GM18508 (cell line): Measurements from ENCODE around the gene CDYL2.
A peak's percentile ranks its signal among the peaks of the same experiment; 100 is the strongest.

ENCODE experiments used
- ATAC-seq: cut with Tn5 transposase; IDR thresholded peaks from one replicate; pipeline ENCODE4 v1.9.1; 2021; ENCODE audit warnings: moderate number of reproducible peaks; ENCODE audit not compliant: insufficient read depth, unreplicated experiment

Gene CDYL2

DNA sequence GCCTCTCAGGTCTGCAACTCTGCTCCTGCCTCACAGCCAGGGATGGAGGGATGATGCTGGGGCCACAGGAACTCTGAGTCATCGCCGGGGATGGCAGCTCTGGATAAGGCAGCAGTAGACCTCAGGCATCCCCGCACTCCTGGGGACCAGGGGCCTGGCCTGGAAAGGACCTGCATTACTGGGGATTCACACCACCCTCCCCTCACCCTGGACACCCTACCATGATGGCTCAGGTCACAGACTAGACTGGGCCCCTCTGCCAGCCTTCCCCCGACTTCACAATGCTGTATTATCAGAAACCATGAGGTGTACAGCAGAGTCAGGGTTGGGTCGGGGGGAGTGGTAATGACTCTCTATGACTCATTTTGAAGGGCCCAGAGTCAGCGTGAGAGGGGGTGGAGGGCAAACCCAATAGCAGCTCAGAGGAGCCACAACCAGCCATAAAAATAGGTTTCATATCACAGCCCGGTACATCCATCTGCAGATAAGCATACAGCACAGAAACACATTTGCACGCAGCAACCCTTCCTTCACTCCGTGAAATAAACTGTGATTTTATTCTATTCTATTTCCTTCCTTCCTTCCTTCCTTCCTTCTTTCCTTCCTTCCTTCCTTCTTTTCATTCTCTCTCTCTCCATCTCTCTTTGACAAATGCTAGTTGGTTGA lies 234.8 kb downstream of the CDYL2 start:
- ATAC-seq: peak; percentile 53

GRCh38 chr16:80564394-80564793 lies 240.0 kb downstream of the CDYL2 start:
- ATAC-seq: no peak

DNA sequence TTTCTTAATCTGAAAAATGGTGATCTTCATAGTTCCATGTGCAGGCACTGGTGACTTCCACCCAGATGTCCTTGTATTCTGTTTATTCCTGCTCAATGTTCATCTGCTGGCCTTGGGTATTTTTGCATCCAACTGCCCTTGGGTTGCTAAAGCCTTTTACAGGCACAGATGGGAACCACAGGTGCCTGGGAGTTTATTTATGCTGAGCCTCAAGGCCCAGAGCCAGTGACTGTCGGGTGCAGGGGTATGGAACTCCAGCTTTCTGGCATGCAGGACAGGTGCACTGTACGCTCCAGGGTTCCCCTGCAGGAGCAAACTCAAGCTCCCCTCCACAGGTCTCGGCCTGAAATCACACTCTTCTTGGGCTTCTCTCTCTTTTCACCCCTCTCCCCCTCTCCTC lies 241.3 kb downstream of the CDYL2 start:
- no peak for ATAC-seq

GRCh38 chr16:80559369-80559768 lies 245.0 kb downstream of the CDYL2 start:
- ATAC-seq: no peak

DNA sequence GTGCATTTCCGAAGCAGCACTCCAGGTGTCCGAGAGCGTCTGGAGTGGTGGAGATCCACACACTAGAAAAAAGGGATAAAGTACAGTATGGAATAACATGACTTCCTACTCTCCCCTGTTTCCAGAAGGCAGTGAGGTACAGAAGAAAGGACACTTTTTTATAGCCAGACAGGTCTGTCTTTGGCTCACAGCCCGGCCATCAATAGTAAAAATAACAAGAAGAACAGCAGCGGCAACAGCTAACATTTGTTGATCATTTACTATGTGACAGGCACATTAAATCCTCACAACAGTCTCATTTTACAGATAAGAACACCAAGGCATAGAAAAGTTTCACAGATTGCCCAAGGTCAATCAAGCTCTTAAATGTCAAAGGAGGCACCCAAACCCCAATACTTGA lies 247.4 kb downstream of the CDYL2 start:
- ATAC-seq: no peak

DNA sequence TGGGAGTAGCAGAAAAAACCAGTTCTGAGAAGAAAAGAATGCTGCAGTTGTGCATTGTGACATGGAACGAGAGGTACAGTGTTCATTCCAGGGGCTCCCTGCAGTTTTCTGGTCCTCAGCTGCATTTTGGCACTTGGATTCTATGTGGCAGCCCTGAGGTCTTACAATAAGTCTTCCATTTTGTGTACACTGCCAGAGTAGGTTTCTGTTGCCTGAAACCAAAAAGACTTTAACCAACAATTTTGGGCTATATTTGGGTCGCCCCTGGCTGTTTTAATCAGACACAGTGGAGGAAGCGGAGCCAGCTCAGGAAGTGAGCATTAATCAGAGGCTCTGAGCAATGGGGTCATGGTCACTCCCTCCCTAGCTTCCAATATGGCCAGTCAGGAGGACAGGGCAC lies 247.9 kb downstream of the CDYL2 start:
- ATAC-seq: no peak

DNA sequence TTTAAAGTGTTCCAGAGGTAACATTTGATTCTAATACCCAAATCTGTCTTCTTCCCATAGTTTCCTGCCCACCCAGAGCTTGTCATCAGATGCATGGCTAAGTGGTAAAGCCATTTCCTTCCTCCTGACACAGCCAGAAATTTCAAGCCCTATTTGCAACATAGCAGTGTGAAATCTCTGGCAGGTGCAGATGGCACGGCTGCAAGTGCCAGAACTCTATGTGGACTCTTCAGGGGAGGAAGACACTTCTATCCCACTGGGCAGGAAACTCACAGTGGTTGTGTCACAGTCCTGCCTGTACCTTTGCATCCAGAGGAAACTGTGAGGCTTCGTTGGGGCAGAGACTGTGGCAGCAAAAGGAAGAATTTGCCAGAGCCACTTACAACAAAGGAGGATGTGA lies 250.4 kb downstream of the CDYL2 start:
- no peak for ATAC-seq

DNA sequence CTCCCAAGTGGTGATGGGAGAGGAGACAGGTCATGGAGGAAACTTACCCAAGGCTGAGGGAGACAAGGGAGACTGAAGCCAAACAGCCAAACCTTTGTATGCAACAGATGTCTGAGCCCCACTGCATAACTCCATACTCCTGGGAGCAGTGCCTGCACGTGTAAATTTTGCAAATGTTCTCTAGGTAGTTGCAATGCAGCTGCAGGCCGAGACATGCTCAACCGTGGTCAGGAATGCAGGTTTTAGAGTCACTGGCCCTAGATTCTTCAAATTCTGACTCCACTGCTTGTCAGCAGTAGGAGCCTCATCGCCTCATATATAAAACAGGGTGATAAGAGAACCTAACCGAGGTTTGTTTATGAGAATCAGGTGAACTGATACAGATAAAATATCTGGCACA lies 252.1 kb downstream of the CDYL2 start:
- ATAC-seq: no peak
